GM21529 (cell line): ENCODE results near the gene PDK3.

Source experiments
- ATAC-seq: cut with Tn5 transposase; IDR thresholded peaks from one replicate; pipeline ENCODE4 v1.9.1; 2021; ENCODE audit not compliant: unreplicated experiment

Gene PDK3

DNA sequence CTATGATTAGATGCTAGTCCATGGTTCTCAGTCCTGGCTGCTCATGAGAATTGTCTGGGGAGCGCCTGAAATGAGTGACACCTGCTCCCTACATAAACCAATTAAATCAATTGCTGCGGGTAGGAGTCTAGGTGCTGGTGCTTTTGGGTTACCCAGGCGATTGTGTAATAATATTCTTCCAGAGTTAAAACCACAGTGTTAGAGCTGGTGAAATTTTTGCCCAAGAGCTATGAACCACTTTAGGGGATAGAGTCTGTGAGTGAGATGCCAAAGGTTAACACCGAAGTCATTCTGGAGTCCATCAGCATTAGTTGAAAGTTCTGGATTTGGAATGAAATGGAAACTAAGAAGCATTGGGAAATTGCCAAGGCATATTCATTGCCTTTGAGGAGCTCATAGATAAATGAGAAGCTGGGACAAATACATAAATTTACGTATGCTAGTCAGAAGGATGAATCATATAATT, 15.3 kb downstream of the PDK3 start:
- ATAC-seq: peak; percentile 32

DNA sequence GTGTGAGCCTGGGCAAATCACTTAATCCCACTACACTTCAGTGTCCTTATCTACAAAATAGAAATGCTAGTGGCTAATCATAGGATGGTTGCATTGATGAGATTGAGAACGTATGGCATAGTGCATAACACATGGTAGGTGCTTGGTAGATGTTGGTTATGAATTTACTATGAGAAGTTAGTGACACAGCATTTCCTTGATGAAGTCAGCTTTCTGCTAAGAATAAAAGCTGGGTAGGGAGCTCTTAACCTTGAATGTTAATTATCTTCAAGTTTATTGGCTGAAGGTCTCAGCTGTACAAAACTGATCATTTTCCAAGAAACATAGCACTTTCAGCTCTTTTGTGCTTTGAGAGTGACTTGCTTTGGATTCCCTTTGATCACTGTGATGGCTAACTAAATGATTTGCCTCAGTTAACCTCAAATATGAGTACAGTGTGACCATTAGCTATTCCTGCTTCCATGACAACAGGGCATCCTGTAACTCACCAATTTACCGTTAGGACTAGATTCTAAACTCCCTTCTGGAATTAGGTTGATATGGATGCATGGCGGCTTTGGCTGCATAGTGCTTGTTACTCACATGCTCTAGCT, 17.8 kb downstream of the PDK3 start:
- ATAC-seq: no peak

DNA sequence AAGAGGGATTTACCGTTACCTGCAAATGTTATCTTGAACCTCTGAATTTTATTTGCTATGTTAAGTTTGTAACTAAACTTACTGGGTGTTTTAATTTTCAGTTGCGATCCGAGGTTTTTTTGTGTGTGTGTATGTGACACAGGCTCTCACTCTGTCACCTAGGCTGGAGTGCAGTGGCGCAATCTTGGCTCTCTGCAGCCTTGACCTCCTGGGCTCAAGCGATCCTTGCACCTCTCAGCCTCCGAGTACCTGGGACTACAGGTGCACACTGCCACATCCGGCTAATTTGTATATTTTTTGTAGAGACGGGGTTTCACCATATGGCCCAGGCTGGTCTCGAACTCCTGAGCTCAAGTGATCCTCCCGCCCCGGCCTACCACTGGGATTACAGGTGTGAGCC, 18.5 kb downstream of the PDK3 start:
- ATAC-seq: no peak

DNA sequence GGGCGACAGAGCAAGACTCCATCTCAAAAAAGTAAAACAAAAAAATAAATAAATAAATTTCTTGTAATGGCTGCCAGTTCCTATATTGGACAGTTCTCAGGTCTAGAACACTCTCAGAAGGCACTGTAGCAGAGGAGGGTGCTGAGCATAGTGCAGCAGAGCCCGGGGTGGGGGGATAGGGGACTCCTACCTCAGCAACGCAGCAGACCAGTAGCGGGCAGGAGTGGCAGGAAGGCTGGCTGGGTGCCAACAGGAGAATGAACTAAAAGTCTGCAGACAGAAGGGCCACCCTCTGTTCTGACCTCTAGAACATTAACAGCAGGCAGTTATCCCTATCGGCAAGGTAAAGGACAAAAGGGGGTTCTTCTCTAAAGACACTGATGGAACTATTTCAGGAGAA, 20.2 kb downstream of the PDK3 start:
- no peak for ATAC-seq

DNA sequence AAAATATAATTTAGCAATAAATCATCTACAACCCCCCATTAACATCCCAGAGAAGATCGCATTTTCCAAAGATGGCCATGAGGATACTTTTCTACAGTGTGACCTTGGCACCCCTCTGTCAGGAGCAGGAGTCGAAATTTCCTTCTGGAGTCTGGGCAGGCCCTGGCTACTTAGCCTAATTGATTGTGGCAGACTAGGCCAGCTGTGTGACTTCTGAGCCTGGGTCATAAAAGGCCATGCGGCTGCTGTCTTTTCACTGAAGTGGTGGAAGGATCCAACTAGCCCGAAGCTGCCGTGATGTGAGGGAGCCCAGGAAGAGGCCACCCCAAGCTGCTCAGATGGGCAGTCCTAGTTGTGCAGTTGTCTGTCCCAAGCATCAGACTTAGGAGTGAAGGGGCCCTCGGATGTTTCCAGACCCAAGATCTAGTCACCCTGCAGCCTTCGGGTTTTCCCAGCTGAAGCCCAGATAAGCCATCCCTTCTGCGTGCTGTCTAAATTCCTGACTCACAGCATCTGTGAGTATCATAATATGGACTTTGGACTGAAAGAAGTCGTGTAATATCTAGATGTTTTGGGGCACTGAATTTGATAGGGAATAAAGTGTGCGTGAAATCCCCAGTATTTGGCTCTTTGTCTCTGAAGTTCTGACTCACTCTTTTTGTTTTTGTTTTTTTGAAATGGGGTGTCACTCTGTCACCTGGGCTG, 21.0 kb downstream of the PDK3 start:
- no peak for ATAC-seq

GRCh38 chrX:24487571-24487970, 22.5 kb downstream of the PDK3 start:
- no peak for ATAC-seq

DNA sequence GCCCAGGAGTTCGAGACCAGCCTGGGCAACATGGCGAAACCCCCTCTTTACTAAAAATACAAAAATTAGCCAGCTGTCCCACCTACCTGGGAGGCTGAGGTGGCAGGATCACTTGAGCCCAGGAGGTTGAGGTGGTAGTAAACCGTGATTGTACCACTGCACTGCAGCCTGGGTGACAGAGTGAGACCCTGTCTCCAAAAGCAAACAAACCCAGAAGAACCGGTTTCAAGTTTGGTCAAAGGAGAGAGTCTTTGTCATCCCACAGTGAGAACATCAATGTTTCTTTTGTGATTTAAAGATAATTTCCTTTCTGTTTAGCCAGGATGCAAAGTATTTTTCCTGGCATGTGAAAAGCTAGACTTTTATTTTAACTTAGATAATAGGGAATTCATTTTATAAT, 26.7 kb downstream of the PDK3 start:
- no peak for ATAC-seq

- no peak for ATAC-seq
Observed at GRCh38 chrX:24493740-24494581, 28.9 kb downstream of the PDK3 start.

DNA sequence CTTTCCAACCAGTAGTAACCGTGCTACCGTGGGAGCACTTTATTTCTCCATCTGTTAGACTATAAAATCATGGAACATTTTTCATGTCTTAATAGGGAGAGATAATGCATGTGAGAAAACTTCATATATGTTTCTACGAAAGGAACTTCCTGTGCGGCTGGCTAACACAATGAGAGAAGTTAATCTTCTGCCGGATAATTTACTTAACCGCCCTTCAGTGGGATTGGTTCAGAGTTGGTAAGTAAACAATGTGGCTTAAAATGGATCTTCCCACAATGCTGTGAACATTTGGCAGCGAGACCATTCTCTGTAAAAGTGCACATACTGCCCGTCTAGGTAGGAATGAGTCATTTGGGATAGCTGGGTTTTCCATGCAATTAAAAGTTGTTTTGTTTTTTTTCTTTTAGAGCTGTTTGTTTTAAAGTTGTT, 29.6 kb downstream of the PDK3 start:
- ATAC-seq: no peak

GRCh38 chrX:24495700-24496099, 30.6 kb downstream of the PDK3 start:
- no peak for ATAC-seq

GRCh38 chrX:24498181-24498580, 33.1 kb downstream of the PDK3 start:
- no peak for ATAC-seq

- ATAC-seq: peak; percentile 80
Observed at GRCh38 chrX:24498975-24499374, 33.9 kb downstream of the PDK3 start.

DNA sequence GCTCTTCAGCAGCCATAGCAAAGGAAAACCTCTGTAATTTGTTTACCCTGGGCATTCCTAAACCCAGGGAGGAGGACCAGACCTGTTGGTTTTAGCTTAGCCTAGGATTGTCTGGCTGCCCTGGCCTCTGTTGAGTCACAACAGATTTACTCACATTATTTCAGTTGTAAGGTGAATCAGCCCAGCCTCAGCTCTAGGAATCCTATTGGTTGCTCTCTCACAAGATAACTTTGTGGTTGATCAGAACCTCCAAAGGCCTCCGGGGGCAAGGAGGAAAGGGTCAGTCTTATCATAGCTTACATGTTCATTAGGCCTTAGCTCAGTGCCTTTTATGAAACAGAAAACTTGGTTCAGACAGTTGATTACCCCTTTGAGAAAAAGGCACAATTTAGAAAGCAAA, 41.0 kb downstream of the PDK3 start:
- ATAC-seq: peak; percentile 75

DNA sequence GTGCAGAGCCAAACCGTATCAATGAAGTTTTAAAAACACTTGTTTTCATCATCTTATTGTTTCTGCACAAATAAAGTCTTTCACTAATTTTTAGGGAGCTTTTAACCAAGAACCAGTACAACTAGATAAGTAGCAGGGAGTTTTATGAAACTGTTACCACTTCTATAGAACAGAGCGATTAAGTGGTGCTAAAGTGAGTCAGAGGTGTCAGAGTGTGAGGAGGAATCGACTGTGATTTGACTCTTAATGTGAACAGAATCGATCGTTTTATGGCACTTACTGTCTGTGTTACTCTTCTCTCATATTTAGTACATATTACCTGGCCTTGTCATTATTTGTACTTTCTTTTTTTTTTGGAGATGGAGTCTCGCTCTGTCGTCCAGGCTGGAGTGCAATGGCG, 43.3 kb downstream of the PDK3 start:
- no peak for ATAC-seq

DNA sequence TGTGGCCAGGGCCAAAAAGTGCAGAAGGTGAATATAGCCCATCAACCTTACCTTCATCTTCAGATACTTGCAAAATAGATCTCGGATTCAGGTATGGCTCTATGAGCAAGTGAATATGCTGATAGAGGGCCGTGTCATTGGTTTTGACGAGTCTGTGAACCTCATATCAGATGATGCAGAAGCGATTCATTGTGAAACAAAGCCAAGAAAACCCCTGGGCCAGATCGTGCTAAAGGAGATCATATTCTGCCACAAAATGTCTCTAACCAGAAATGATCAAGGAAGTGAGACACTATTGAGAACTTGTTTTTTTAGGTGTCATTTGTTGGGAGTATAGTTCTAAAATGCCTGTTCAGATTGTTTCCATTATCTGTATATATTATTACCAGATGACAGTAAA, 48.3 kb downstream of the PDK3 start:
- peak; percentile 98 for ATAC-seq

- no peak for ATAC-seq
Observed at GRCh38 chrX:24515447-24515846, 50.4 kb downstream of the PDK3 start.

DNA sequence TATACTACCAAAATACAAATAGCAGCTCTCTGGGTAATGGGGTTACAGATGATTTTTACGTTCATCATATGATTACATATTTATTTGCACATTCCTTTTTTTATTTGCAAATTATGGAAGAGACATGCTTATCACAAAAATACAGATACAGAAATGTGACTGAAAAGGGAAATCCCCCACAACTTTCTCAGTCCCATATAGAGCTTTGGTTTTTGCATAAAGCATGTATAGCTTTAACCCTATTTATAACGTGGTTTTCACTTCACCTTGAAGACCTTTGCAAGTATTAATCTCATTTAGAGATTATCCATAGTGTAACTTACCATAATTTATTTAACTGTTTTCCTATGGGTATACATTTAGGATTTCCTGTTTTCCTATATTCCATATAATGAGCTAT, 55.4 kb downstream of the PDK3 start:
- ATAC-seq: no peak

- ATAC-seq: no peak
Observed at GRCh38 chrX:24525455-24525854, 60.4 kb downstream of the PDK3 start.

- ATAC-seq: no peak
Observed at GRCh38 chrX:24526616-24527015, 61.5 kb downstream of the PDK3 start.

- no peak for ATAC-seq
Observed at GRCh38 chrX:24528605-24529004, 63.5 kb downstream of the PDK3 start.

GRCh38 chrX:24536551-24536950, 71.5 kb downstream of the PDK3 start:
- no peak for ATAC-seq

DNA sequence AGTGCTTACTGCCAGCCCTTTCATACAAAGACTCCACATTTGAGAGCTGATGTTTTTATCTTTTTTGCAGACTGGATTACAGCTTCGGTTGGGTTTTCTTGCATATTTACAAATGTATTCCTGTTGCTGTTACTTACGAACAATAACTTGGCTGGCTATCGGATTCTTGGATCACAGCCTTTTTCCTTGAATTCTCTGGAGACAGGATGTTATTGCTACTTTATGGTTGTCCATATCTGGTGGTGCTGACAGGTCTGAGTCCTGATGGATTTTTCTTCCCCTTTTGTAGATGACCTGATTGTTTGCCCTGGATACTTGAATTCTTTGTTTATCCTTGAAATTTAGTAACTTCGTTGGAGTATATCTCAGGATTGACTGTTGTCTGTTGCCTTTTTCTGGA, 77.7 kb downstream of the PDK3 start:
- no peak for ATAC-seq
